MV-4-11 (cell line): ENCODE results near the gene ANKDD1A.

Experiments
- DNase-seq: peaks from one replicate; lab custom pipeline; 2025; lab: John Stamatoyannopoulos, UW

Gene ANKDD1A

DNA sequence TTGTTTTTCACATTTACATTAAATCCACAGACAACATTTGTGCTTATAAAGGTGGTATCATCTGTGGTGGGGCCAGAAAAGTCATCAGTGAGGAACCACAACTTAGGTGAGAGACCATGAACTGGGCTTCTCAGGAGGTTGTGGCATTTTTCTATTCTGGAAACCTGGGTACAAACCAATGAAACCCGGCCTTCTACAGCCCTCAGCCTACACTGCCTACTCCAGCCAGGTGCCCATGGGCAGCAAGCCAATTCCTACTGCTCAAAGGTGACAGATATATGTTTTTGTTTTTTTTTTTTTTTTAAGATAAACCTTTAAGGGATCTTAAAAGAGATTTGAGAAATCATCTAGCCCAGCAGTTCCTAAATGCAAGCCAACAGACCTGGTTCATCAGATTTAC lies 57.7 kb downstream of the ANKDD1A start:
- no peak for DNase-seq

DNA sequence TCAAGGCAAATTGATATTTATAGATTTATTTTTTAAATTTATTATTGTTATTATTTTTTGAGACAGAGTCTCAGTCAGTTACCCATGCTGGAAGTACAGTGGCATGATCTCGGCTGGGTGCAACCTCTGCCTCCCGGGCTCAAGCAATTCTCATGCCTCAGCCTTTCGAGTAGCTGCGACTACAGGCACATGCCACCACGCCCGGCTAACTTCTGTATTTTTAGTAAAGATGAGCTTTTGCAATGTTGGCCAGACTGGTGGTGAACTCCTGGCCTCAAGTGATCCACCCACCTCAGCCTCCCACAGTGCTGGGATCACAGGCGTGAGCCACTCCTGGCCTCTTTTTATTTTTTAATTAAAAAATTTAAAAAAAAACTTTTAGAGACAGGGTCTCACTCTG lies 59.0 kb downstream of the ANKDD1A start:
- peak; percentile 57 for DNase-seq

DNA sequence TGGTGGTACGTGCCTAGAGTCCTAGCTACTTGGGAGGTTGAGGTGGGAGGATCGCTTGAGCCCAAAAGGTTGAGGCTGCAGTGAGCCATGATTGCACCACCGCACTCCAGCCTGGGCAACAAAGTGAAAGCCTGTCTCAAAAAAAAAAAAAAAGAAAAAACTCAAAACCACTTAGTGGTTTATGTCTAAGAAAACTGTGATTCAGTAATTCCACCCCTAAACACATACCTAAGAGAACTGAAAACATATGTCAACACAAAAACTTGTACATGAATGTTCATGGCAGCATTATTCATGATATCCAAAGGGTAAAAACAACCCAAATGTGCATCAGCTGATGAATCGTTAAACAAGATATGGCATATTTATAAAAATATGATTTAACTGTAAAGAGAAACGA lies 63.7 kb downstream of the ANKDD1A start:
- DNase-seq, result peak; percentile 24

DNA sequence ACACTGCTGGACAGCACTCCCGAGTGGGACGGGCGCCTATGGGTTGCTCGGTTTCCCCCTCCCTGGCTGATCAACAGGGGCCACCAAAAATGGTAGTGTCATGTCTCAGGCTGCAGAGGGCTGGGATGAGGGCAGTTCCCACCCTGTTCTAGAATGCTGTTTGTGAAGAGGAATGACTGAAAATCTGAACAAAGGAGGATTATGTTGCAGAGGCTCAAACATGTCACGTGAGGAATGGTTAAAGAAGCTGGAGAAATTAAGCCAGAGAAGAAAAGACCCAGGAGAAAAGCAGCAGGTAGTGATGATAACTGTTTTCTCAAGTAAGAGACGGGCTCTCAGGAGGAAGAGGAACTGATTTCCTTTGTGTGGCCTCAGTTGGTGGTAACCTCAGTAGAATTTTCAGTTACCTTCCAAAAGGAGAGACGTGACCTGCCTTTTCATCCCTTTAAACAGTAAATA lies 67.6 kb downstream of the ANKDD1A start:
- DNase-seq, result no peak

DNA sequence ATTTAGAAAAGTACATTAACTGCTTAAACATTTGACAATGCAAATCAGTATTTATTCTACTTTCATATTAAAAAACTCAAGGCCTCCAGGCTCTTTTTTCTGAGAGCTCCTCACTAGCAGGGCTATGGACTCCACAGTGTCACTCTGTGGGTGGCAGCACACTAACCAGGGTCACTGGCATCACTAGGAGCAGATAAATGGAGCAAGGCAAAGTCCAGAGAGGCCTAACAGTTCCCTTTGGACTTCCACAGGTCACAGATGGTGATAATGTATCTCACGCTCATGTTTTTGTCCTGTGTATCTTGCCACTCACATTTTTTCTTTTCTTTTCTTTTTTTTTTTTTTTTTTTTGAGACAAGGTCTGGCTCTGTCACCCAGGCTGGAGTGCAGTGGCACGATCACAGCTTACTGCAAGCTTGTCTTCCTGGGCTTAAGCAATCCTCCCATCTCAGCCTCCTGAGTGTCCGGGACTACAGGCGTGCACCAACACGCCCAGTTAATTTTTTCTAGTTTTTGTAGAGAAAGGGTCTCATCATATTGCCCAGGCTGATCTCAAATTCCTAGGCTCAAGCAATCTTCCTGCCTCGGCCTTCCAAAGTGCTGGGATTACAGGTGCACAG lies 70.2 kb downstream of the ANKDD1A start:
- no peak for DNase-seq

DNA sequence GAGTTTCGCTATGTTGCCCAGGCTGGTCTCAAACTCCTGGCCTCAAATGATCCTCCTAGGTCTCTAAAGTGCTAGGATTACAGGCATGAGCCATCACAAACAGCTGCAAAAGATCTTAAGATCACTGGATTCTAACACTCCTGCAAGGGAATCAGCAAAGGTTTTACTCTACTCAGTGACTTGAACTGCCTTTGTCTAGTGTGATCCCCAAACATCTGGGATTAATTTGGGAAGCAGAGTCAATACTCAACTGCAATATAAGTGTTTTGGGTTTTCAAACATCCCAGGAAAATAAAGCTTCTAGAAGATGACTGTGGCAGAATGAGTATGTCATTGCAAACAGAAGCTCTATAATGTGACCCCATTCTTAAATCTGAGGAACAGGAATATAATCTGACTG lies 70.8 kb downstream of the ANKDD1A start:
- no peak for DNase-seq

DNA sequence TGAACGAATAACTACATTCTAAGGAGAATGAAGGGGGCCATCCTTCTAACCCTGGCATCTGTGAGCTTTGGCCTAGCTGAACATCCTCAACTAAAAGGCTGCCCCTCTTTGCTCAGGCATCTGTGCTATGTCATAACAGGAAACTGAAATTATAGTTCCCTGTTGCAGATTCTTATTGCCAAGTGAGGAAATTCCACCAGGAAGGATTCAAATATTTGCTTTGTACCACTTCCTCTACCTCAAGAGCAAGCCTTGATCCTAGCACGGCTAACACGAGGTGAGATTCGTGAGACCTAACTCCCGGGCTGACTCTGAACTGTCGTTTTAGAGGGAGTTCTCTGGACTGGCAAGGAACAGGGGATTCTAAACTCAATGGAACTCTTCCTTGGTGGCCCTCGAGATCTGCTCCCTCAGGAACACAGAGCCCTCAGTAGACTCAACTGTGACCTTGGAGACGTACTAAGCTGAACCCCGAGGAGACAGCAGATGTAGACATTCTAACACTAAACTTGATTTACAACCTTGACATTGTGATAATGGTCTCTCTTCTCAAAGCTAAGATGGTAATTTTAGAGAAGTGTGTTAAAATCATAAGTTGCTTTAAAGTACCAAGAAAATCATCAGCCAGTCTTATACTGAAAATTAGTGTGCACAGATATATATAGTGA lies 73.8 kb downstream of the ANKDD1A start:
- DNase-seq, result peak; percentile 69

DNA sequence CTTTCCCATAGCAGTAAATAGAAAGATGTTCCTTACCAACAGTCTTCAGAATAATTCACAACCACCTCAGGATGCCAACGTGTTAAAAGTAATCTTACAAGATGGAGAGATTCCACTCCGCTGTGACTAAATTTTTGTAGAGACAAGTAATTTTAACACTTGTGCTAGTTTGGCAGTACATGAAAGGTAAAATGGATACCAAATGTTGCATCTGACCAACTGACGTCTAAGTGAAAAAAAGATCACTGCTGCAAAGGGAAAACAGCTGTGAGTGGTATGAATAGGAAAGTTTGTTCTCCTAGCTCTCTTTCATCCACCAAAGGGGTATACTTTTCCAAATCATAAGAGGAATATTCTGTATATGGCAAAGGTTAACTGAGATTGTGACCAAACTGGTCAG lies 75.4 kb downstream of the ANKDD1A start:
- DNase-seq, result no peak

DNA sequence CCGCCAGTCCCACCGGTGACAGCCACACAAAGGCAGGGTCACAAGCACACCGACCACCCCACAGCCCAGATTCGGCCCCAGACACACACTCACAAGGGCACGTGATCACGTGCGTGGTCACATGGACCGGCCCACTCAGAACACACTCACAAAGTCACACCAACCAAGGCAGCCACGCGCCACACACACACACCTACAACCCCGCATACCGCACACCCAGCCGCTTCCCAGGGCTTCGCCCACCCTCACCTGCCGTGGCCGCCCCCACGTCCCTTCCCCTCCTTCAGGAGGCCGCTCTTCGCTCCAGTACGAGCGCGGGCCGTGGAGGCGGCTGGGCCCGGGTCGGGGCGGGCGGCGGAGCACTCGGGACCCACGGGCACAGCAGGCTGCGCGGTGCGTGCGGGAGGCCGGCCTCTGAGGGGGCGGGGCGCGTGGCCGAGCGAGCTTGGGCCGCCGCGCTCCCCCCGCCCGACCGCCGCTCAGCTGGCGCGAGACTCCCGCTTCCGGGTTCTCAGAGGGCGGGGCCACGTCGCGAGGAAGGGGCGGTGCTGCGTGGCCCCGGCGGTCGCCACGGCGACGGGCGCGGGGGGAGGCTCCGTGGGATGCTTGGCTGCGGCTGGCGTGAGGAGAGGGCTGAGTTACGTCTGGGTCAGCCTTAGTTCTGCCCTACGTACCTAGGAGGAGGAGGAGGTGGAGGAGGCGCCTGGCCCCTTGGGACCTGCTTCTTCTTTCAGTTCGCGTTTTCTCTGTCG lies 77.9 kb downstream of the ANKDD1A start, which contains the start of gene SPG21:
TSS of gene SPG21 (minus strand) at position 499 of the 752 bp plus-strand sequence. CDS start 6,345 bp downstream, outside the sequence.
- DNase-seq, result peak; percentile 87

DNA sequence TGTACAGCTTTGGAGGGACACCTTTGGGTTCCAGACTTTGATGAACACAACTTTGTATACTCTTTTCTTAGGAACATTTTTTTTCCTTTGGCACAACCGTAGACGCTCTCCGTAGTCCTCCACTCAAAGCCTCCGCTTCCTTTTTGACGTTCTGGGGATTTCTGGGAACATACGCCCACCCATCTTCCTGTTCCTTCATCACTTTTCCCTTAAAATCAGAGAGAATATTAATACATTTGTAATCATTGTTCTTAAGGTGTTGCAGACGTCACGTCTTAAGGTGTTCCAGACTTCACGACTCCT lies 78.4 kb downstream of the ANKDD1A start:
- DNase-seq, result no peak

DNA sequence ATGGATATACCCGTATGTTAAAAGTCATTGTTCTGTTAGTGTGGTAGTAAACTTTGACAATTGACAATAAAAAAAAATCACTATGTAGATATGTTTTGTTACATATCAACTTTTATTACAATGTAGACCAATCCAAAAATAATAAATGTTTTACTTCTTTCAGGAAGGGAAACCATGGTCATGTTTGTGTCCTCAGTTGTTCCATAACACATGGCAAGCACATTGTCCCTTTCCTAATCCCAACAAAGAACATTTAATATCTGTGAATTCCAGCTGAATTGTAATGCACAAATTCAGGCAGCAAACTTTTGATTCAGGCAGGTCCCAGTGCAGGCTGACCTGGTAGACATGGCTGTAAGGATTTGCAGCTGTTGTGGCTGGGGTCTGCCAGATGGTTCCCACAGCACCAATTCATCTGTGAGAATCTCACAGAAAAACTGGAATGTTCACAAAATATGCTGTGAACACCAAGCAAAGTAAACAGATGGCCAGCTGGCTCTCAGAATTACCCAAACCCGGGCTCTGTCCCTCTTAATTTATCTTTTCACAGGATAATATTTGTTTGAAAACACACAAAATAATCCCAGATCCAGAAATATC lies 79.9 kb downstream of the ANKDD1A start:
- DNase-seq, result no peak

DNA sequence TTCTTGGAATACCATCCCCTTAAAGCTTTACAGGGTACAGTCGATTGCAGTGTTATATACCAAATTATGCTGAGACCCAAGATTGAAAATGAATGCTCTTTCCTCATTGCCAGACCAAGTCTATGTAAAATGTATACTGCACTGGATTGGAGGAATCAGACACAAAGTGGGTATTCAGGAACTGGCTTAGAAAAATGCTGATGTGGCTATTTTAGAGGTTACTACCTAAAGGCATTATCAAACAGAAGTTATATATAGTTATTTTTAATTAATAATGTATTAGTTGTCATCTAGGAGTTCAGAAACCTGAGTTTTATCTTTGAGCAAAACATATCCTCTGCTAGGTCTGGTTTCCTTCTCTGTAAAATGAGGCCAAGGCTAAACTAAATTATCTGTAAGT lies 81.6 kb downstream of the ANKDD1A start:
- no peak for DNase-seq

DNA sequence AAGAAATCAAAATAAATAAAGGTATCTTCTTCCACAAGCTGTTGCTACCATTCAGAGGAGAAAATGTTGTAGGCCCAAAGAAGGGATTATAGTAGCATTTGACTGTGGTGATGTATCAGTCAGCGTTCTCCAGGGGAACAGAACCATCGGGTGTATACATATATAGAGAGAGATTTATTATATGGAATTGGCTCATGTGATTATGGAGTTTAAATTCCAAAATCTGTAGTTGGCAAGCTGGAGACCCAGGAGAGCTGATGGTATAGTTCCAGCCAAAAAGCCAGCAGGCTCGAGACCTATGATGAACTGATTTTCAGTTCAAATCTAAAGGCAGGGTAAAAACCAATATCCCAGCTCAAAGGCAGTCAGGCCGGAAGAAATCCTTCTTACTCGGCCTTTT lies 85.4 kb downstream of the ANKDD1A start:
- no peak for DNase-seq

DNA sequence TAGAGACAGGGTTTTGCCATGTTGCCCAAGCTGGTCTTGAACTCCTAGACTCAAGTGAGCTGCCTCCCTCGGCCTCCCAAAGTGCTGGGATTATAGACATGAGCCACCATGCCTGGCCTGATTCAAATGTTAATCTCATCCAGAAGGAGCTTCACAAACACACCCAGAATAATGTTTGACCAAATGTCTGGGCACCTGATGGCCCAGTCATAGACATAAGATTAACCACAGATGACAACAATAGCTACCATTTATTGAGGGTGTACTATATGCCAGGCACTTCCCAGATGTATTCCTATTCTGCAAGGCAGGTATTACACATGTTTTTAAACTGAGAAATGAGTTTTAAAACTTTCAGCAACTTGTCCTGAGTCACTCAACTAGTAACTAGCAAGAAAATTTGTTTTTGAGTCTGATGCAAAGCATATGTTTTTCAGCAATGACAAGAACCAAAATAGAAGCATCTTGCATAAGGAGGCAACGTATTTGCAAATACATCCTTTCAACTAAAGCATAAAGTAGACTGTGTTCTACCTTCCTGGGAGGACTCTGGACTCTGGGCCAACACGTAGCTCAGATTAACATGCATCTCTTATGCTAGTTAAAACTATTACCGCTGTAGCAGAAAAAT lies 86.2 kb downstream of the ANKDD1A start:
- no peak for DNase-seq

DNA sequence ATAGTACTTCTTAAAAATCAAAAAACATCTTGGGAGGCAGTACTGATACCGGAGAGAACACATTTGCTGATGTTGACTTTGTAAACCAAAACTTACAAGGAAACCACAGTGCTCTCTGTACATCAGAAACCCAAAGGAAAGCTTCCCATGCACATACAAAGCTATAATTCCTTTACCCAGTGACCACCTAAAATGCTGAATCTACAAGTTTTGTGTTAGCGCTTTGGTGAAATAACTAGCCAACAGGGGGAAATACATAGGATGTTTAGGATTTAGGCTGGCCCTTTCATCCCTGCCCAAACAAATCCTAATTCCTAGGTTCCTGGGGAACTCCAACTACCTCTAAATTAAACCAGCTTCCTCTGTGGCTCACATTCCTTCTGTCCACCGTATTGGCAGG lies 93.3 kb downstream of the ANKDD1A start:
- no peak for DNase-seq

DNA sequence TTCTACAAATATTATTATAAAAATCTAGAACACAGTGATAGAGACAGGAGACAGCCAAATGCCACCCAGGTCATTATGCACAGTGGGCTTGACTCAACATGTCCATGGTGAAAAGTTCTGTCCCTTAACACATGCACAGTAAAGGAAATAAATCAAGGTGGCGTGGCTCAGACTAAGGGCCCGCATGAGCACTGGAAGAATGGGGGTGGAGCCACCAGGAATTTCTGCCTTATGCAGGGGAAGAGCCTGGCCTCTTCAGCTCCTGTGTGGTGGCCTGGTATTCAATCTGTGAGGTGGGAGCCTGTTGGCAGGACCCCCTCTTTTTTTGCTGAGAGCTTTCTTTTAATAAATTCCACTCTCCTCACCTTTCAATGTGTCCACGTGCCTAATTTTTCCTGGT lies 95.2 kb downstream of the ANKDD1A start:
- DNase-seq, result no peak
